Suppressor macrophage treated with lipopolysaccharide for 4 hours (primary cell): ENCODE measurements around the gene PCED1B.
"Not testable (repeated sequence)": the region's sequence is repeated elsewhere in the genome, so short reads cannot be mapped to it uniquely, and the experiment has no call there.

Source experiments
- DNase-seq: peaks from one replicate; pipeline ENCODE4 v3.0.0-alpha.2; 2020

PCED1B gene

DNA sequence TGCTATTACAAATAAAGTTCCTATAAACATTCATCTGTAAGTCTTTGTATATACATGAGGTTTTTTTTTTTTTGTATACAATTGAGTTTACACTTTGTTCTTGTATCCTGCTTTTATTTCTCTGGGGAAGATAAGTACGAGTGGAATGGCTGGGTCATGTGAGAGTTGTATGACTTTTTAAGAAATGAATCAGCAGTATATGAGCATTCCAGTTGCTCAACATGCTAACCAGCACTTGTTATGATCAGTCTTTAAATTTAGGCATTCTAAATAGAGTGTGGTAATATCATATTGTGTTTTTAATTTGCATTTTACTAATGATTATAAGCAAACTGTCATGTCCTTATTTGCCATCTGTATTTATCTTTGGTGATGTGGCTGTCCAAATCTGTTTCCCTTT, 45.0 kb downstream of the PCED1B start:
- peak; percentile 46 for DNase-seq

DNA sequence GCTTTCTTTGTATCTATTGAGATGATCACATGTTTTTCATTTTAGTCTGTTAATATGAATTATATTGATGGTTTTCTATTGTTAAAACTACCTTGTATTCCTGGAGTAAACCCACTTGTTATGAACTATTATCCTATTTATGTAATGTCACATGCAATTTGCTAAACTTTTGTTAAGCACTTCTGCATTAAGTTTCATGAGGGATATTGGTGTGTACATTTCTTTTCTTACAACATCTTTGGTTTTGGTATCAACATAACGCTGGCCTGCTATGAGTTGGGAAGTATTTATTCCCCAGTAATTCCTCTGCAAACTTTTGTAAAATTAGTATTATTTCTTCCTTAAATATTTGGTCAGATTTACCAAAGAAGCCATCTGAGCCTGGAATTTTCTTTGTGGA, 46.8 kb downstream of the PCED1B start:
- no peak for DNase-seq

DNA sequence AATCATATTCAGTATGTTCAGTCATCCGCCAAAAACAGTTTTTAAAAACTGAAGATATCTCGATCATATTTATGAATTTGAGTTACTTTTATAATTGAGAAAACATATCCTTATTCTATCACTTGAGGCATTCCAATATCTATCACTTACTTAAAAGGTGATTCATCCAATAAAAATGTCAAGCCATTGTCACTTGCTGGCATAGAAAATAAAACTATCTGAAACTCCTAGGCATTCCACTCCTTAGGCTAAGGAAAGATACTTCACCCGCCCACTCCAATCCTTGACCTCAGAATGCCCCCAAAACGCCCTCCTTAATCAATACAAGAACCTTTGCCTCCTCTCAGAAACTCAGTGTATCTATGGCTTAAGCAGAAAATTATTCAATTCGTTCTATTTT, 51.6 kb downstream of the PCED1B start:
- no peak for DNase-seq

DNA sequence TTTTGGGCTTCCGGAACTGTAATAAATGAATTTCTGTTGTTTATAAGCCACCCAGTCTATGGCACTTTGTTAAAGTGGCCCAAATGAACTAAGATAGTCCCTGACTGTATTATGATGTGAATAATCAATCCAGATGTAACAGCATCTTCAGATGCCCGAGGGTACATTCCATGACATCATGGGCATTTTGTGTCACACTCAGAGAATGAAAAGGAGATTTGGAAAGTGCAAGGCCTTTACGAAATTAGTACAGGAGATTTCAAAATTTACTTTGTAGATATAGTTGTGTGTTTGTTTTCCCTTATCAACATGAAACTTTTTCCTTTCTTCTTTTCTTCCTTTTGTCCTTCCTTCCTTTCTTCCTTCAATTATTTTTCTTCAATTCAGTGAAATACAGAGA, 54.6 kb downstream of the PCED1B start:
- DNase-seq: no peak

DNA sequence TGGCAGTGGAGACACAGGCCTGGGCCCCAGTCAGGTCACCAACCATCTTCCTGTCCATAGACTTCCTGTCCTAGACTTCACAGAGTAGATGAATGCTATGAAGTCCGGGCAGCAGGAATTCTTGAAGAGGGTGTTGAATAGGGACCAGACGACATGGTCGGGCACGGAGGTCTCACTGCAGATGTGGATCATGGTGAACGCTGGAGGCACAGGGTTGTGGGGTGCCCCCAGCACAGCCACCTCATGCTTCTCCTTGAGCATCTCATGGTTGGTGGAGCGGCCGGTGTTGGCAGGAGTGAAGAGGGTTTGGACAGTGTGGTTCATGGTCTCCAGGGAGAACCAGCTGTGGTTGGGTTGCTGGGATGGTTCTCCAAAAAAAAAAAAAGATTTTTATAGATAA, 56.2 kb downstream of the PCED1B start:
- no peak for DNase-seq

DNA sequence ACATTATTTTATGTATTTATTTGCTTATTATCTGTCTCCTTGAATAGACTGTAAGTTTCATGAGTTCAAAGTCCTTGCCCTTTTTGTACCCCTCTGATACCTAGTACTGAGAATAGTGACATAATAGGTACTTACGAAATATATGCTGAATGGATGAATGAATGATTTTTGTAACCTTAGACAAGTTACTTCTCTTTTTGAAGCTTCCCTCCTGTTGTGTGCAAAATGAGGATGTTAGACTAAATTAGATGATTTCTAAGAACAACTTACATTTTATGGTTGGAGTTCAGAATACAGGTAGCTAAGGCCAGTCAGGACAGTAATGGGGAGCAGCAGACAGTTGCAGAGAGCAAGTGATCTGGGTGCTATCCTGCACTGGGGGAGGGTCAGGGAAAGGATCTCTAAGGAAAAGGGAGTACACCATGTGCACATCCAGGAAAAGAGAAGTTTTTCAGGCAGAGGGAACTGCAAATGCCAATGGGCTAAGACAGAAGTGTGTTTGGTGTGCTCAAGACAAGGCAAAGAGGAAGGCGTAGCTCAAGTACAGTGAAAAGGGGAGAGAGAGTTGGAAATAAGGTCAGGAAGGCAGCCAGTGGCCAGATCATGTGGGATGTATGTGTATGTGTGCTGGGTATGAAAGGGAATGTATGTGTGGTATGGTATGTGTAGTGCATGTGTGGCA, 59.7 kb downstream of the PCED1B start:
- no peak for DNase-seq

DNA sequence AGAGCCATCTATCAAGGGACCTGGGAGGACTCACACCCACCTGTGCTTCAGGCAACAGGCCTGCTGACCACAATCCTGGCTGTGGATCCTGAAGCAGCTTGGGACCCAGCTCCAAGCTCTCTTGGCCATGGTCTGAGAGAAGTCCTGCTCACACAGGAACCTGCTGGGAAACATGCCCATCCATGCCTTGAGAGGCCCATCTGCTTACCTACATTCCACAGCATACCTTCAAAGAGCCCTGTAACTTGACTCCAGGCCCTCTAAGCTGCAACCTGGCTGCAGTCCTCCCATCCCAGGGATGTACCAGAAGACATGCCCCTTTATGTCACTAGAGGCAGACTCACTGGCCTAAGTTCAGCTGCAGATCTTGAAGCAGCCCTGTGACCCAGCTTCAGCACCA, 62.0 kb downstream of the PCED1B start:
- DNase-seq: no peak

DNA sequence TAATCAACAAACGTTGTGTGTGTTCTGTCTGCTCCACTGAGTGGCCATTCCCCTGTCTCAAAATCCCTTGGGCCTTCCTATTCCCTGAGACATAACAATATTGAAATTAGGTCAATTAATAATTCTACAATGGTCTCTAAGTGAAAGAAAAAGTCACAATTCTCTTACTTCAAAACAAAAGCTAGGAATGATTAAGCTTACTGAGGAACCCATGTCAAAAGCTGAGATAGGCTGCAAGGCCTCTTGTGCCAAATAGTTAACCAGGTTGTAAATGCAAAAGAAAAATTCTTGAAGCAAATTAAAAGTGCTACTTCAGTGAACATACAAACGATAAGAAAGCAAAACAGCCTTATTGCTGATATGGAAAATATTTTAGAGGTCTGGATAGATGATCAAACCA, 65.3 kb downstream of the PCED1B start:
- DNase-seq: no peak

DNA sequence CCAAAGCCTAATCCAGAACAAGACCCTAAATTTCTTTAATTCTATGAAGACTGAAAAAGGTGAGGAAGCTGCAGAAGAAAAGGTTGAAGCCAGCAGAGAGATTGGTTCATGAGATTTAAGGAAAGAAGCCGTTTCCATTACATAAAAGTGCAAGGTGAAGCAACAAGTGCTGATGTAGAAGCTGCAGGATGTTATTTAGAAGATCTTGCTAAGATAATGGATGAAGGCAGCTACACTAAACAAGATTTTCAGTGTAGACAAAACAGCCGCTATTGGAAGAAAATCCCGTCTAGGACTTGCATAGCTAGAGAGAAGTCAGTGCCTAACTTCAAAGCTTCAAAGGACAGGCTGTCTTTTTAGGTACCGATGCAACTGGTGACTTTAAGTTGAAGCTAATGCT, 65.8 kb downstream of the PCED1B start:
- no peak for DNase-seq

DNA sequence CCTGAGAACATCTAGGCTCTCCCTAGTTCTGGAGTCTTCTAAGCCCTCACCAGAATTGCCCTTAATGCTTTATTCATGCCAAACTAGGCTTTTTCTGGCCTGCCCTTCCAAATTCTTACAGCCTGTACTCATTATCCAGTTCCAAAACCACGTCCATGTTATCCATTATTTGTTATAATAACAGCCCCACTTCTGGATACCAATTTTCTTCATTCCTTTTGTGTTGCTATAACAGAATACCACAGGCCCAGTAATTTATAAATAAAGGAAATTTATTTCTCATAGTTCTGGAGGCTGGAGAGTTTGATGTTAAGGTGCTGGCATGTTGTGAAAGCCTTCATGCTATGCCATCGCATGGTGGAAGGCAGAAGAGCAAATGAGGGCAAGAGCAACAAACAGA, 68.3 kb downstream of the PCED1B start:
- no peak for DNase-seq

DNA sequence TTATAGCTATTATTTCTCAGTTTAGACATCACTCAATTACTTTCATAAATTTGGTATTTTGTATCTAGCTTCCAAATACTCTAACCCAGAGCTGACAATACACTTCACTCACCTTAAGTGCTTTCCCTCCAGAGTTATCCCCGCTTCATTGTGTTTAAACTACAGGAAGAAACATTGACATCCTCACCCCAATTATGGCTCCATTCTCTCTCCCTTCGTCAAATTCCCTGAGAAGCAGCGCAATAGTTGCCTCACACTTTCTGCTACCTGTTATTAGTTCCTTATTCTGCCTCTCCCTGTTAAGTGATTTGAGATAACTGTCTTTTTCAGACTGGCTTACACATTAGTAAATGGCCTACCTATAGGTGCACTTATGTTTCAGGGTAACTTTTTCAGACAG, 69.7 kb downstream of the PCED1B start:
- DNase-seq: no peak

DNA sequence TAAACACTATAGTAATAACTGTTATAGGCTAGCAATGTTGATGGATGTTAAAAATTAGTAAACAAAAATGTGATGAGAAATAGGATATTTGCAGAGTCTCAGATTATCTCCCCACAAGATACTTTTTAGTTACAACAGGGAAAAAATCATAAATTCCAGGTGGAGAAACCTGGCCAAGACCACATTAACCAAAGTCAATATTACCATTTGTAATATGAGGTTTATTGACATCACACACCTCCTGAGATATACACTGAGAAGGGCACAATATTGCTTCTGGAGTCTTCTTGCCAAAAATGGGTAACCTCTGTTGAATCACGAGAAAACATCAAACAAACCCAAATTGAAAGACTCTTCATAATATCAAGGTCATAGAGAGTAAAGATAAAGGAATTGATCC, 72.7 kb downstream of the PCED1B start:
- DNase-seq: no peak

DNA sequence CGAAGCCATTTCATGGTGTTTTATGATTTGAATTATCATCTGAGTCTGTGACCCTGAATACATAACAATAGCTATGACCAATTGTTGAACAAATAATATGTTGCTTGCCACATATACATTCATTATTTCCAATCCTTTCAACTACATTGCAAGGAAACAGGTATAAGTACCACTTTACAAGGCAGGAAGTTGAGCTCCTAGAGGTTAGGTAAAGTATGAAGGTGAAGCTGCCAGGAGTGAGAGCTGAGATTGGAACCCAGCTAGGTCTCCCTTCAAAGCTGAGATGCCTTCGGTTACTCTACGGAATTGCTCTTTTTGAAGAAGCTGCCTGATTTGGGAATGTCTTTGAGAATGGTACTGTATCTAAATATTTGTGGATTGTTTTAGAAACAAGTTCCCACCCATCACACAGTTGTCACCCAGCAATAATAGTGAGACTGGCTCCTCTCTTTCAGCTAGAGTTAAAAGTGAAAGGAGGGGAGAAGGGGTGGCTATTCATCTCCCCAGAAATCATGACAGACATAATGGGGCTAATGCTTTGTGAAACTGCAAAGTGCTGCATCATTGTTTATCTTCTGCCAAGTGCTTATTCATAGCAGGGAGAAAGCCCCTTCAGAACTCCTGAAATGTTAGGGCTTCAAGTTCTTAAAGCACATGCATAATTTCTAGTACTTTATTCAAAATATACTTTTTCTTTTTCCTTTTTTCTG, 76.2 kb downstream of the PCED1B start:
- no peak for DNase-seq

DNA sequence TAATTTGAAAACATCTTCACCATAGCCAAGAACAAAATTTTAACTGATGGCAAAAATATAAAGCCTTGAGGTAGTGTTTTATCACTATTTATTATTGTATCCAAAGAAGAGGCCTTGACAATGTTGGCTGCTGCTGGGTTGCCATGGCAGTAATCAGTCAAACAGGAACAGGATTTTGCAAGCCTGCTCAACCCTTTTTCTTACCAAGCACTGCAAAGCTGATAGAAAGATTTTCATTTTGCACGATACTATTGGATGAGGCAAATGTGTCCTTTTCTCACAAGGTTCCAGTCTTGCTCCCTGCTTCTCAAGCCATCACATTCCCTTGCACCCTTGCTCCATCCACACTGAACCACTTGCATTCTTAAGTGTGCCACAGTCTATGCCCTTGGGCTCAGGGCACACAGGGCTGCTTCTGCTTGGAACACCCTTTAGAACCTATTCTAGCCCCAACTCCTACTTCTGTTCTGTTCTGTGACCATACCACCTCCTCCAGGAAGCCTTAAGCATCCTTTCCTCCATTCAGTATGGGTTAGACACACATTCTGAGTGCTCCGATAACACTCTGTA, 76.8 kb downstream of the PCED1B start:
- DNase-seq: no peak

DNA sequence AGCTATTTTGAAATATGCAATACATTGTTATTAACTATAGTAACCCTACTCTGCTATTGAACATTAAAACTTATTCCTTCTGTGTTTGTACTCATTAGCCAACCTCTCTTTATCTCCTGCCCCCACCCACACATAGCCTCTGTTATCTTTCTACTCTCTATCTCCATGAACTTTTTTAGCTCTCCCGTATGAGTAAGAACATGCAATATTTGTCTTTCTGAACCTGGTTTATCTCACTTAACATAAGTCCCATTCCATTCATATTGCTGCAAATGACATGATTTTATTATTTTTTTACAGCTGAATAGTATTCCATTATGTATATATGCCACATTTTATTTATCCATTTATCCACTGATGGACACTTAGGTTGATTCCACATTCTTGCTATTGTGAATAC, 79.4 kb downstream of the PCED1B start:
- DNase-seq: no peak

DNA sequence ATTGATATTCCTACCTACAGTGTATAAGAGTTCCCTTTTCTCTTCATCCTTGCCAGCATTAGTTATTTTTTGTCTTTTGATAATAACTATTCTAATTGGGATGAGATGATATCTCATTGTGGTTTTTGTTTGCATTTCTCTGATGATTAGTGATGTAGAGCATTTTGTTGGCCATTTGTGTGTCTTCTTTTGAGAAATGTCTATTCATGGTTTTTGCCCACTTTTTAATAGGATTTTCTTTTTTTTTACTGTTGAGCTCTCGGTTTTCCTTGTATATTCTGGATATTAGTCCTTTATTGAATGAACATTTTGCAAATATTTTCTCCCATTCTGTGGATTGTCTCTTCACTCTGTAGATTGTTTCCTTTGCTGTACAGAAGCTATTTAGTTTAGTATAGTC, 79.9 kb downstream of the PCED1B start:
- no peak for DNase-seq

DNA sequence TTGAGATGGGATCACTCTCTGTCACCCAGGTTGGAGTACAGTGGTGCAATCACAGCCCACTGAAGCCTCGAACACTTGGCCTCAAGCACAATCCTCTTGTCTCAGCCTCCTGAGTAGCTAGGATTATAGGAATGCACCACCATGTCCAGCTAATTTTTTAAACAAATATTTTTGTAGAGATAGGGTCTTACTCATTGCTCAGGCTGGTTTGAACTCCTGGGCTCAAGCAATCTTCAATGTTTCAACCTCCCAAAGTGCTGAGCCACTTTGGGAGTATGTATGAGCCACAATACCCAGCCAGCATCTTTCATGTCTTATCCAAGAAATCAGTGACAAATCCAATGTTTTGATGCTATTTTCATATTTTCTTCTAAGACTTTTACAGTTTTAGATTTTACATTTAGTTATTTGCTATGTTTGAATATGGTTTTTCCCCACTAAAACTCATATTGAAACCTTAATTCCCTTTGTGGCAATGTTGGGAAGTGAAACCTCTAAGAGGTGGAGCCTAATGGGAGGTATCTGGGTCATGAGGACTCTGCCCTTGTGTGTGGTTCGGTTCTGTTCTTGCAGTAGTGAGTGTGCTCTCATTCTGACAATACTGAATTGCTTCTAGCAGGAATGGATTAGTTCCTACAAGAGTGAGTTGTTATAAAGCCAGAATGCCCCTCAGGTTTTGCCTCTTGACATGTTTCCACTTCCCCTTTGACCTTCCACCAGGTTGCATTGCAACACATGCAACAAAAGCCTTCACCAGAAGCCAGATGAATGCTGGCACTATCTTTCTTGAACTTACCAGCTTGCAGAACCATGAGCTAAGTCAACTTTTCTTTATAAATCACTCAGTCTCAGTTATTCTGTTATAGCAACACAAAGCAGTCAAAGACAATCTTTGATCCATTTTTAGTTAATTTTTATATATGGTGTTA, 81.2 kb downstream of the PCED1B start:
- peak; percentile 38 for DNase-seq

DNA sequence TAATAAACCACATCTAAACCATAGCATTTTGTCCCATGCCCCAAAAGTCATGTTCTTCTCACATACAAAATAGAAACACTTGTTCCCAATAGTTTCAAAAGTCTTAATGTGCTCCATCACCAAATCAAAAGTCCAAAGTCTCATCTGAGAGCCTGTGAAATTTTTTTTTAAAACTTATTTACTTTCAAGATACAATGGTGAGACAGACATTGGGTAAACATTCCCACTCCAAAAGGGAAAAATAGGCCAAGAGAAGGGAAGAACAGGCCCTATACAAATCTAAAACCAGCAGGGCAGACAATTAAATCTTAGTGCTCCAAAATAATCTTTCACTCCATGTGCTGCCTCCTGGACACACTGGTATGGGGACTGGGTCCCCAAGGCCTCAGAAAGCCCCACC, 84.7 kb downstream of the PCED1B start:
- DNase-seq: no peak

DNA sequence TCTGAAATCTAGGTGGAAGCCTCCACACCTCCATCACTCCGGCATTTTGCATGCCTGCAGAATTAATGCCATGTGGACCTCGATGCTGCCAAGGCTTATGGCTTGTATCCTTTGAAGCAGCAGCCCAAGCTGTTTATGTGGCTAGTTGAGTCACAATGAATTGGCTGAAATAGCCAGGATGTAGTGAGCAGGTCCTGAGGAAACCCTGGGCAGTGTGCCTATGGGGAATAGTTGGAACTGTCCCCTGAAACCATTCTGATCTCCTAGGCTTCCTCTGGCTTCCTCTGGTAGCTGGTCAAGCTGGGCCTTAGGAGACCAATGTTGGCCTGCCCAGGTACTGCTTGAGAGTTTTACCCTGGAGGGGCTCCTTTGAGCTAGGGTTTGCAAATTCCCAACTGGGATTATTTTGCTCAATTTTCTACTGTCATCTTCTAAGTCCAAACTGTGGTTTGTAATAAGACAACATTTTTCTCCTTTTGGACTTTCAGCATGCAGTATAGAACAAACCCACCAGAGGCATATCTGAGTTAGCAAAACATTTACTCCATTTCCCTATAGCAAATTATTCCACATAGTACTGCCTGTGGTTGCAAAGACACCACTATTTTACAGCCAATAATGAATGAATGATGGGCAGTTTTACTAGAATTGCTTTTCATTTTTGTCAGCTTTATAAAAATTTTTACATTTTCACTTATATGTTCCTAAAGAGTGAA, 85.5 kb downstream of the PCED1B start:
- DNase-seq: no peak

DNA sequence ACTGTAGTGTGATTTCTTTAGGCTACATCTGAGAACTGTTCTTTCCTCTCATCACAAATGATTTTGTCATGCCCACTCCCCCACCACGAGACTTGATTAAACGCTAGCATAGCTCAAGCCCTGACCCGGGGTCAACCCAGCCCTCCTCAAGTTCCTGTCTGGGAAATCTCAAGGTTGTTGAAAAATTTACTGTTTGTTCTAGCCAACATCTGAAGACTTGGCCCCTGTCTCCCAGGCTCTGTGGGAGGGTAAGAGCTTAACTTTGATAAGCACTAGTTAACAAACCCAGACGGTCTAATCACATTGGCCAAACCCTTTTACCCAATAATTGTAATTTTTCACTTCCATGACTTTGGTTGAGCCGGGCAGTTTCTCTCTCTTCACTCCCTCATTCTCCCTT, 86.5 kb downstream of the PCED1B start:
- no peak for DNase-seq

DNA sequence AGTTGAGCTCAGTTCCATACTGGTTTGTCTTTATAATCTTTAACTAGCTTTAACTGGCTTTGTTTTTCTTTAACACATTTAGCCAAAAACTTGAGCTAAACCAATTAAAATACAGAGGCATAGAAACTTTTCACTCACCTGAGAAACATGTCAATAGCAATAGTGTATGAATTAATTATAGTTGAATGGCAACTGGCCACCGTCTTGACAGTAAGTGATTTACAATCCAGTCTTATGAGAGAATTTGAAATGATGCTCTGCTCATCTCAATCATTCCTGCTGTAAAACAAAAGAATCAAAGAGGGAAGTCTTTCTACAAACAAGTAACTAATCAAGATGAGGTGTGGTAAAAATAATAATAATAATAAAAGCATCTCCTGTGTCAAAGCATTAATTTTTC, 86.9 kb downstream of the PCED1B start:
- DNase-seq: no peak

DNA sequence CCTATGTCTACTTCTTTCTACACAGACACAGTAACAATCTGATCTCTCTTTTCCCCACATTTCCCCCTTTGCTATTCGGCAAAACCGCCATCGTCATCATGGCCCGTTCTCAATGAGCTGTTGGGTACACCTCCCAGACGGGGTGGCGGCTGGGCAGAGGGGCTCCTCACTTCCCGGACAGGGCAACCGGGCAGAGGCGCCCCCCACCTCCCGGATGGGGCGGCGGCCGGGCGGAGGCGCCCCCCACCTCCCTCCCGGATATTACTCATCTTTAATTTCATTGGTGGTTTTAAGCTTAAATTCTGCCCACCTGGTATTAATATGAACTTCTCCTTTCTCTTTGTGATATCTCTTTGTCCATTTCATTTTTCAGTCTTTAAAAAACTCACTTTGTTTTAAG, 90.9 kb downstream of the PCED1B start:
- not testable (repeated sequence) for DNase-seq

DNA sequence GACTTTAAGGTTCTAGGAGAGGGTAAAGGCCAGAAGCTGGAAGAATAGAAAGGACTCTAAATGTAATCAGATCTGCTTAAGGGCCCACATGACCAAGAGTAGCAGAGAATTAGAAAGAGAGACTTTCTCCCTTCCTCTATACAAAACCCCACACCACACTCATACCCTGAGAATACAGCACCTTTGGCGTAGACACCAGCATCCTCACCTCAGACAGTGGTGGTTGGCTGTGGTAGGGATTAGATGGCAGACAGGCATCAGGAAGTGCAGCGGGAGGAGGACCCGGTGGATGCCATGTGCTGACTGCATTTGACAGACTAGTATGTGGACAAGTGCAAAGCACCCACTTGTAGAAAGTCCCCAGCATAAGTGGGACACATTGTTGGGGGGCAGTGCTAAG, 98.6 kb downstream of the PCED1B start:
- no peak for DNase-seq
